HFF-Myc (cell line): ENCODE results near the gene HSPG2.

Experiments used
- DNase-seq: peaks from one replicate; pipeline ENCODE4 v3.0.0-alpha.2; 2011; ENCODE audit warnings: low read depth; ENCODE audit errors: extremely low read depth
- H3K4me3 ChIP-seq: replicated peaks from 2 replicates; pipeline ENCODE4 v1.5.1; 2011; ENCODE audit warnings: low read depth, mild to moderate bottlenecking, control low read depth, low read length
- CTCF ChIP-seq: IDR thresholded peaks from 2 replicates; pipeline ENCODE4 v1.5.1; 2012; ENCODE audit warnings: mild to moderate bottlenecking, low read depth, low read length, control low read depth; ENCODE audit errors: missing control alignments

Gene HSPG2

DNA sequence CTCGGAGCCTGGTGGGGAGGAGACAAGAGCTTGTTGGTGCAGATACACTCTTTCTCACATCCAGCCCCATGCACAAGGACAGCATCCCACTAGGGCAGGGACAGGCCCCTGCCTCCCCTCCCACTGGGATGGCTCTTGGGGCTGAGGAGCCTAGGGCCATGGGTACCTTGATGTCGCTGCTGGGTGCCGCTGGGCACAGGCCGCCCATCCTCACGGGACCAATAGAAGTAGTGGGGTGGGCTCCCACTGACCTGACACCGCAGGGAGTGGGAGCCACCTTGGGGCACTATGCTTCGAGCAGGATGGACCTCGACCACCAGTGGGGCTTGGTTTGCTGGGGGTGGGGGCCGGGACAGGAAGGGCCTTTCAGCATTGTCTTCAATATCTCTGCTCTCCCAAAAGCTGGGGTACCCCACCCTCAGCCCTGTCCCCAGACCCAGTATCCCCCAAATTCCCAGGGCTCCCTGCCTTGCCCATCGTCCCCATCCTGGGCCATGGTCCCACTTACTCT is 77.4 kb downstream of the HSPG2 start:
- H3K4me3 ChIP-seq, result no peak overlapping the region
- TF ChIP-seq CTCF, result no peak
- DNase-seq, result no peak

- no peak for DNase-seq
- no peak overlapping the region for H3K4me3 ChIP-seq
- TF ChIP-seq CTCF, result no peak
Observed at GRCh38 chr1:21857840-21858670, 79.1 kb downstream of the HSPG2 start.

DNA sequence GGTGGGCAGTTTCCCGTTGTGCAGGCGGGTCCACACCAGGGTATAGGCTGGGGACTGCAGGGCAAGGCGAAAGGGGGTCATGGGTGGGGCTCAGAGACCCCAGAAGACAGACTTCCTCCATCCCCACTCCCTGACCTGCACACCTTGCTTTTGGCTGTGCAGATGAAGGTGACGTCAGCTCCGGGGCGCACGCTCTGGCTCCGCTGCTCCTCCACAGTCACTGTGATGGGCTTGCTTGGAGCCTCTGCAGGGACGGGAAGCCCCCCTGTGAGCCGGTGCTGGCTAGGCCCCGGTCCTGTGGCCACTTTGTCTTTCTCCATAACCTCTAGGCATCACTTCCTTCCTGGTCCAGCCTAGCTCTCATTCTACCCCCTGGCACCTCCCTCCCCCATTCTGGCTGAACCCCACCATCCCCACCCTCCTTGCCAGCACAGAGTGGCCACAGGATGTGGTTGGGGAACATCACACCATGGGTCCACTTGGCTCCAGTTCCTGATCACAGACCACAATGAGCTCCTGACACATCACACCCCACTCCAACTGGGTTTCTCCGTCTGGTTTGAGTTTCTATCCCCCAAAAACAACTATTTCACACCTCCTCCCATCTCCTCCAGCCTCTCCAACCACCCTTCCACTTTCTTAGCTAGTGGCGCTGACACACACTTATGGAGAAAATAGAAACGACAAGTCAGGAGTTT is 79.8 kb downstream of the HSPG2 start:
- no peak for TF ChIP-seq CTCF

DNA sequence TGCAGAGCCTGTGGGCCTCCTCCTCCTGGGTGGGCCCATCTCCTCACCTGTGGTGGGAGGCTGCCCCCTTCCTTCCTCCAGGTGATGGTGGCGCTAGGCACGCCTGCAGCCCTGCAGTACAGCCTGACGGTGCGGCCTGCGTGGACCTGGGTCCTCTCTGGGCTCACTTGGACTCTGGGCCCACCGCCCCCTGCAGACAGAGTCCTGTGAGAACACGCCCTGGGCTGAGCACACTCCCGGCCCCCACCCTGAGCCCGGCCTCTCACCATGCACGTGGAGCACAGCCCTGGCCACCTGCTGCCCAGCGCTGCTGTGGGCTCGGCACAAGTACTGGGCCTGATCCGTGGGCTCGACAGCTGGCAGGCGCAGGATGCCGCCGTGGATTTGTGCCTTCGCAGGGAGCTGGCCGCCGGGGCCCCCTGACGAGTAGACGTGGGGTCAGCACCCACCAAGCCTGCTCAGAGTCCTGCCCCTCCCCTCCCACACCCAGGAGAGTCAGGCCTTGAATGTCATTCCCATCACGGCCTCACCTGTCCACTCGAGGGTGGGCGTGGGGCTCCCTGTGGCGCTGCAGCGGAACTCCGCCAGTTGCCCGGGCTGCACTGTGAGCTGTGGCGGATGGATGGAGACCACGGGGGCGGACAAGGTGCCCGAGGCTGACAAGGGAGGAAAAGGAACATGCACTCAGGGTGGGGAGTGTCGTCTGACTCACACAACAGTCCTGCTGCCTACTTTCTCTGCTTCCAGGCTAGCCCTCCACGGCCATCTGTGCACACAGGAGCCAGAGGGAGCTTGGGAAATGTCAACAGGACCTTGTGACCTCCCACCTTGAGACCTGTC is 81.6 kb downstream of the HSPG2 start:
- DNase-seq, result no peak
- H3K4me3 ChIP-seq, result no peak overlapping the region
- no peak for TF ChIP-seq CTCF

More for the DNA sequence above, 79.8 kb downstream of the HSPG2 start:
- DNase-seq, result no peak
- no peak overlapping the region for H3K4me3 ChIP-seq

- no peak for TF ChIP-seq CTCF
- H3K4me3 ChIP-seq, result no peak overlapping the region
- no peak for DNase-seq
Observed at GRCh38 chr1:21854751-21855131, 82.4 kb downstream of the HSPG2 start.

DNA sequence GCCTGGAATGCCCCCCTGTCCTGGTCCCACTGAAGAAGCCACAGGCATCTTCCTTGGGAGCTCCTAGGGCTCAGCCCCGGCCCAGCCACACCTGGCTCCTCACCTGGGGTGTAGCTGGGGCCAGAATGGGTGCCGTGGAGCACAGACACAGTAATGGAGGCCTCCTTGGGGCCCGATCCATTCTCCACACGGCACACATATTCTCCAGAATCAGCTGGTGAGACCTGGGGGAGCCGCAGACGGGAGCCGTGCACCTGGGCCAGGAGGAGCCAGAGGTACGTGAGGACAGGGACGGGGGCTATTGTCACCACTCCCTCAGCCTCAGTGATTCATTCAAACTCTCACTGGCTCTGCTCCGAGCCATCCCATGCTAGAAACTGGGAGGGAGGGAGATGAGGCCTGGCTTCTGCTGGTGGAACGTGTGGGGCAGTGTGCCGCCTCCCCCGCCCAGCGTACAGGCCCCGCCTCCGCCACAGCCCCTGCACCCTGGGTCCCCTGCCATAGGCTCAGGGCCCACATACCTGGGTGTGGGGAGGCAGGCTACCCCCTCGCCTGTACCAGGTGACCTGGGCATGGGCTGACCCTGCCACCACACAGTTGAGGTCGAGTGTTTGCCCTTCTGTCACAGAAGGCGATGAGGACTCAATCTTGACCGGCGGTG is 82.9 kb downstream of the HSPG2 start:
- no peak overlapping the region for H3K4me3 ChIP-seq
- TF ChIP-seq CTCF, result no peak
- no peak for DNase-seq
